Measurements from ENCODE around the gene RRP1. TPM values are rescaled to one million over a fixed set of nuclear protein-coding genes. Genes with fewer than 3 reads are reported as not detected.
A peak's percentile ranks its signal among the peaks of the same experiment; 100 is the strongest.

Gene RRP1
- total and polyA plus RNA-seq, 9 of the 15 experiments (the other 6 are each of a cell fraction or from before 2014, with no cell fraction given) = 0.89 to 105 (median 51.6) TPM

- no peak for TF ChIP-seq ZNF318 (IDR thresholded peaks at IDR 0.05; ENCODE audit: borderline replicate concordance in 1 of 2, low read depth in 1 of 2)
- TF ChIP-seq ZNF785 (CRISPR knock-in tag; IDR thresholded peaks at IDR 0.05) = no peak
- no peak for TF ChIP-seq ZNF175 (CRISPR knock-in tag; IDR thresholded peaks at IDR 0.05; ENCODE audit: low read depth)
- no peak for TF ChIP-seq HCFC1 (IDR thresholded peaks at IDR 0.05; ENCODE audit: low read depth, low read length)
- TF ChIP-seq RBM22 (IDR thresholded peaks at IDR 0.05; ENCODE audit: low read depth, low read length, poor library complexity, severe bottlenecking) = no peak
- no peak for TF ChIP-seq ETV5 (CRISPR knock-in tag; IDR thresholded peaks at IDR 0.05; ENCODE audit: low read depth)
- TF ChIP-seq ADNP (tag; IDR thresholded peaks at IDR 0.05) = peak; percentile 34; the same call in 1 of the 2 replicates
- TF ChIP-seq ZNF699 (CRISPR knock-in tag; IDR thresholded peaks at IDR 0.05; ENCODE audit: insufficient replicate concordance) = no peak
- TF ChIP-seq ZNF121 (CRISPR knock-in tag; conservative IDR thresholded peaks at IDR 0.05) = peak; percentile 96
- no peak for TF ChIP-seq NCOA1 (IDR thresholded peaks at IDR 0.05; ENCODE audit: low read depth)
- peak; percentile 53 for TF ChIP-seq SMARCA4 (IDR thresholded peaks at IDR 0.05)
- no peak for TF ChIP-seq KLF10 (CRISPR knock-in tag; IDR thresholded peaks at IDR 0.05)
- no peak for TF ChIP-seq NR0B1 (IDR thresholded peaks at IDR 0.05; ENCODE audit: partially characterized antibody)
- no peak for TF ChIP-seq TCF15 (CRISPR knock-in tag; IDR thresholded peaks at IDR 0.05)
- peak; percentile 50; the same call in 1 of the 2 replicates for TF ChIP-seq SMARCE1 (IDR thresholded peaks at IDR 0.05)
- peak; percentile 27; the same call in 1 of the 2 replicates for TF ChIP-seq ZBTB7A (IDR thresholded peaks at IDR 0.05; ENCODE audit: borderline replicate concordance, control insufficient read depth, low read depth, low read length)
- TF ChIP-seq BCOR (IDR thresholded peaks at IDR 0.05) = peak; percentile 79
- TF ChIP-seq PPARD (CRISPR knock-in tag; IDR thresholded peaks at IDR 0.05) = no peak
- TF ChIP-seq DPF2 (IDR thresholded peaks at IDR 0.05) = peak; percentile 68
- TF ChIP-seq FOXM1 (IDR thresholded peaks at IDR 0.05; ENCODE audit: low read depth) = no peak
- TF ChIP-seq FOXM1 (CRISPR knock-in tag; IDR thresholded peaks at IDR 0.05; ENCODE audit: low read depth) = no peak
These were observed 37.7 kb downstream of the RRP1 start (continued) for GRCh38 chr21:43827015-43827611.

Data from K562 (cell line).